ENCODE results near the gene FGF18. TPM values are rescaled to one million over a fixed set of nuclear protein-coding genes. Genes with fewer than 3 reads are reported as not detected.
"Not testable (repeated sequence)": the region's sequence is repeated elsewhere in the genome, so short reads cannot be mapped to it uniquely, and the experiment has no call there.

FGF18 gene
- total RNA-seq, 3 donors from 2014 or later, result 0.37 to 1.3 (median 1.0) TPM

- H3K27me3 Mint-ChIP-seq (ENCODE audit: low read depth), result peaks cover 3% of the 10 kb centered on the region
- H3K4me1 Mint-ChIP-seq (ENCODE audit: low read depth), result peaks cover 59% of the 10 kb centered on the region
- peaks cover 70% of the 10 kb centered on the region for H3K36me3 Mint-ChIP-seq (ENCODE audit: insufficient read depth)
- ATAC-seq (no peak), DNase-seq (no peak)
- H3K9me3 Mint-ChIP-seq, result no peaks in the 10 kb centered on the region
- peak overlapping the region; percentile 99 for H3K4me3 Mint-ChIP-seq
Measured at GRCh38 chr5:171391996-171392577, 27.4 kb upstream of the FGF18 start.

GRCh38 chr5:171392585-171393159, 26.8 kb upstream of the FGF18 start:
- Mint-ChIP-seq H3K9me3 (no peaks in the 10 kb centered on the region), H3K4me3 (peak overlapping the region; percentile 99), H3K36me3 (ENCODE audit: insufficient read depth) (peaks cover 75% of the 10 kb centered on the region), H3K4me1 (ENCODE audit: low read depth) (peaks cover 61% of the 10 kb centered on the region), H3K27me3 (ENCODE audit: low read depth) (peaks cover 2% of the 10 kb centered on the region)
- ATAC-seq (no peak), DNase-seq (no peak)

- H3K4me3 Mint-ChIP-seq, result peak overlapping the region; percentile 51
- H3K9me3 Mint-ChIP-seq, result no peaks in the 10 kb centered on the region
Measured at GRCh38 chr5:171395042-171395441, 24.4 kb upstream of the FGF18 start.

GRCh38 chr5:171396583-171396982, 22.9 kb upstream of the FGF18 start:
- H3K9me3 Mint-ChIP-seq; ATAC-seq; DNase-seq; H3K27me3 Mint-ChIP-seq (ENCODE audit: low read depth): not testable (repeated sequence)
- H3K4me3 Mint-ChIP-seq, result peak overlapping the region; percentile 26
- H3K36me3 Mint-ChIP-seq (ENCODE audit: insufficient read depth), result peaks cover 72% of the 10 kb centered on the region
- peaks cover 60% of the 10 kb centered on the region for H3K4me1 Mint-ChIP-seq (ENCODE audit: low read depth)

More at GRCh38 chr5:171395042-171395441, 24.4 kb upstream of the FGF18 start:
- Mint-ChIP-seq H3K36me3 (ENCODE audit: insufficient read depth) (peaks cover 70% of the 10 kb centered on the region), H3K4me1 (ENCODE audit: low read depth) (peaks cover 70% of the 10 kb centered on the region), H3K27me3 (ENCODE audit: low read depth) (no peaks in the 10 kb centered on the region)
- ATAC-seq, result no peak
- no peak for DNase-seq

DNA sequence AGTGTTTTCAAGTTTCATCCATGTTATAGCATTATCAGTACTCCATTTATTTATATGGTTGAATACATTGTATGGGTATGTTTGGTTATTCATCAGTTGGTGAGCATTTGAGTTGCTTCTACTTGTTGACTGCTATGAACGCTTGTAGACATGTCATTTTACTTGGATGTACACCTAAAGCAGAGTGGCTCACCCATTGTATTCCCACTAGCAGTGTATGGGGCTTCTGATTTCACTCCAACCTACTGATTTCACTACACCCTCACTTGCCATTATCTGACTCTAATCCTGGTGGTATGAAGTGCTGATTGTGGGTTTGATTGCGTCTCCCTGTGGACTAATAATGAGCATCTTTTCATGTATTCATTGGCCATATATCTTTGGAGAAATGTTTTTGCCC, 22.3 kb upstream of the FGF18 start:
- ATAC-seq, result peak; percentile 2 to 11
- H3K36me3 Mint-ChIP-seq (ENCODE audit: insufficient read depth), result peaks cover 72% of the 10 kb centered on the region
- H3K4me3 Mint-ChIP-seq, result peak overlapping the region; percentile 17
- no peaks in the 10 kb centered on the region for H3K9me3 Mint-ChIP-seq
- no peaks in the 10 kb centered on the region for H3K27me3 Mint-ChIP-seq (ENCODE audit: low read depth)
- no peak for DNase-seq
- peaks cover 58% of the 10 kb centered on the region for H3K4me1 Mint-ChIP-seq (ENCODE audit: low read depth)

DNA sequence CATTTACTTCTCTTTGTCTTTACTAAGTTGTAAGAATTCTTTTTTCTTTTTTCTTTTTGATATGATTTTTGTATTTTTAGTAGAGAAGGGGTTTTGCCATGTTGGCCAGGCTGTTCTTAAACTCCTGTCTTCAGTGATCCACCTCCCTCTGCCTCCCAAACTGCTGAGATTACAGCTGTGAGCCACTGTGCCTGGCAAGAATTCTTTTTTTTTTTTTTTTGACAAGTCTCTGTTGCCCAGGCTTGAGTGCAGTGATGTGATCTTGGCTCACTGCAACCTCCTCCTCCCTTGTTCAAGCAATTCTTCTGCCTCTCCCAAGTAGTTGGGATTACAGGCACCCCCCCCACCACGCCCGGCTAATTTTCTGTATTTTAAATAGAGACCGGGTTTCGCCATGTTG, 21.8 kb upstream of the FGF18 start:
- H3K4me3 Mint-ChIP-seq, result peak overlapping the region; percentile 17
- peaks cover 69% of the 10 kb centered on the region for H3K36me3 Mint-ChIP-seq (ENCODE audit: insufficient read depth)
- no peaks in the 10 kb centered on the region for H3K9me3 Mint-ChIP-seq
- H3K4me1 Mint-ChIP-seq (ENCODE audit: low read depth), result peaks cover 56% of the 10 kb centered on the region
- no peaks in the 10 kb centered on the region for H3K27me3 Mint-ChIP-seq (ENCODE audit: low read depth)
- no peak for DNase-seq
- no peak for ATAC-seq

DNA sequence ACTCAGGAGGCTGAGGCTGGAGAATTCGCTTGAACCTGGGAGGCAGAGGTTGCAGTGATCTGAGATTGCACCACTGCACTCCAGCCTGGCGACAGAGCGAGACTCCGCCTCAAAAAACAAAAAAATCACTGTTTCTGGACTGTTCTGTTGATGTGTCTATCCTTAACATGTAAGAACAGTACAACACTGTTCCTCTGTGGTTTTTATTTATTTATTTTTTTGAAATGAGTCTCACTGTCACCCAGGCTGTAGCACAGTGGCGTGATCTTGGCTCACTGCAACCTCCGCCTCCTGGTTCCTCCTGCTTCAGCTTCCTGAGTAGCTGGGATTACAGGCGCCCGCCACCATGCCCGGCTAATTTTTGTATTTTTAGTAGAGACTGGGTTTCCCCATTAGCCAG, 20.8 kb upstream of the FGF18 start:
- peak; percentile 5 to 15 for ATAC-seq
- not testable (repeated sequence) for H3K4me3 Mint-ChIP-seq; DNase-seq; H3K9me3 Mint-ChIP-seq; H3K27me3 Mint-ChIP-seq (ENCODE audit: low read depth)
- Mint-ChIP-seq H3K36me3 (ENCODE audit: insufficient read depth) (peaks cover 60% of the 10 kb centered on the region), H3K4me1 (ENCODE audit: low read depth) (peaks cover 47% of the 10 kb centered on the region)

DNA sequence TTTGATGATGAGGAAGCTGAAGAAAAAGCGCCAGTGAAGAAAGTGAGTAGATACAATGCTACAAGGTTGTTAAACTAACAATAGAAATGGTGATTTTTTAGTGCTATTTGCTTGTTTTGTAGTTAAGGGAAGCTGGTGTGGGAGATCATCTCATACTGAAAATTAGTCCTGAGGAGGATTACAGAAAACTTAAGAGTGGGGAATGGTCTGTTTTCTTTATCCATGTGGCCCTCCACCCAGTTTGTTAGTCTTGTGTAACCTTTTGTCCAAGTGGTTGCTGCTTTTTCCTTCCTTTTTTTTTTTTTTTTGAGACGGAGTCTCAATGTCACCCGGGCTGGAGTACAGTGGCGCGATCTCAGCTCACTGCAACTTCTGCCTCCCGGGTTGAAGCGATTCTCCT, 19.3 kb upstream of the FGF18 start:
- ATAC-seq, result no peak
- Mint-ChIP-seq H3K27me3 (ENCODE audit: low read depth) (no peaks in the 10 kb centered on the region), H3K36me3 (ENCODE audit: insufficient read depth) (peaks cover 56% of the 10 kb centered on the region), H3K9me3 (no peaks in the 10 kb centered on the region), H3K4me1 (ENCODE audit: low read depth) (peaks cover 44% of the 10 kb centered on the region), H3K4me3 (peak overlapping the region; percentile 54)
- DNase-seq, result no peak

DNA sequence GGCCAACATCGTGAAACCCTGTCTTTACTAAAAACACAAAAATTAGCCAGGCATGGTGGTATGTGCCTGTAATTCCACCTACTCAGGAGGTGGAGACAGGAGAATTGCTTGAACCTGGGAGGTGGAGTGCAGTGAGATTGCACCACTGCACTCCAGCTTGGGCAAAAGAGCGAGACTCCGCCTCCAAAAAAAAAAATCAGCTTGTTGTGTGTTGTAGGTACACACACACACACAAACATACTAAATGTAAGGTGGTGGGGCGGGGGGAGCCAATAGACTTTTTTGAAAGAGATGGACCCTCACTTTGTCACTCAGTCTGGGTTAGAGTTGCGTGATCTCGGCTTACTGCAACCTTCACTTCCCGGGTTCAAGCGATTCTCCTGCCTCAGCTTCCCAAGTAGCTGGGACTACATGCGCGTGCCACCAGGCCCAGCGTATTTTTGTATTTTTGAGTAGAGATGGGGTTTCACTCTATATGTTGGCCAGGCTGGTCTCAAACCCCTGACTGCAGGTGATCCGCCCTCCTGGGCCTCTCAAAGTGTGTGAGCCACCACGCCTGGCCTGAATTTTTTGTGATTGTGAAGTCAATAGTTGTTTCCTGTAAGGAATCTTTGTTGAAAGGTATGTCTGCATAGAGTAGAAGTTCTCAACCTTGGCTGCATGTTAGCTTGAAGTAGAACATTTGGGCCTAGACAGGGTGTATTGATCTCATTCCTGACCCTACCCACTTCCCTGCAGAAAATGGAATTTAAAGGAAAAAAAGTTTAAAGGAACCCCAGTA, 18.1 kb upstream of the FGF18 start:
- ATAC-seq (peak in 1 of 2 donors; percentile 2), DNase-seq (no peak)
- no peak overlapping the region for H3K4me3 Mint-ChIP-seq
- peaks cover 61% of the 10 kb centered on the region for H3K36me3 Mint-ChIP-seq (ENCODE audit: insufficient read depth)
- peaks cover 44% of the 10 kb centered on the region for H3K4me1 Mint-ChIP-seq (ENCODE audit: low read depth)
- H3K9me3 Mint-ChIP-seq, result no peaks in the 10 kb centered on the region
- no peaks in the 10 kb centered on the region for H3K27me3 Mint-ChIP-seq (ENCODE audit: low read depth)

GRCh38 chr5:171402751-171403150, 16.7 kb upstream of the FGF18 start:
- Mint-ChIP-seq H3K36me3 (ENCODE audit: insufficient read depth) (peaks cover 62% of the 10 kb centered on the region), H3K4me1 (ENCODE audit: low read depth) (peaks cover 42% of the 10 kb centered on the region)
- DNase-seq; H3K4me3 Mint-ChIP-seq; H3K9me3 Mint-ChIP-seq; H3K27me3 Mint-ChIP-seq (ENCODE audit: low read depth); ATAC-seq: not testable (repeated sequence)

DNA sequence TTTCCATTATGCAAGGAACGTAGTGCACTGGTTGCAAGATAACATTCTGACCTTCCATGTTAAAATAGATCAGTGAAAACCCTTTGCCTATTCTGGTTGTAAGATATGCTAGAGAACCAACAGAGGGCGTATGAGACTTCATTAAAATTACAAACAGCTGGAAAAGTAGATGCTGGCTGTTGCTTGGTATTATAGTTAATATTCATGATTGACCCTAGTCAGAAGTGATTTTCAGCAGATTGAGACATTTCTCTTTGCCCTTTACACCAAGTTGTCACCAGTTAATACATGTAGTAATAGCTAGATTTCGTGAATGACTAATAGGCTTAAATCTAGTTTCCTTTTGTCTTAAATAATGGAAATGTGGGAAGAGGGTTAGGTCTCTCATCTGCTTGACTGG, 13.8 kb upstream of the FGF18 start:
- ATAC-seq (peak in 1 of 2 donors; percentile 6), DNase-seq (no peak)
- no peaks in the 10 kb centered on the region for H3K9me3 Mint-ChIP-seq
- H3K27me3 Mint-ChIP-seq (ENCODE audit: low read depth), result no peaks in the 10 kb centered on the region
- H3K36me3 Mint-ChIP-seq (ENCODE audit: insufficient read depth), result peaks cover 63% of the 10 kb centered on the region
- H3K4me3 Mint-ChIP-seq, result no peak overlapping the region
- peaks cover 39% of the 10 kb centered on the region for H3K4me1 Mint-ChIP-seq (ENCODE audit: low read depth)

GRCh38 chr5:171407234-171407633, 12.2 kb upstream of the FGF18 start:
- no peak for DNase-seq
- ATAC-seq, result no peak
- Mint-ChIP-seq H3K9me3 (no peaks in the 10 kb centered on the region), H3K27me3 (ENCODE audit: low read depth) (no peaks in the 10 kb centered on the region), H3K36me3 (ENCODE audit: insufficient read depth) (peaks cover 63% of the 10 kb centered on the region), H3K4me1 (ENCODE audit: low read depth) (peaks cover 35% of the 10 kb centered on the region), H3K4me3 (no peak overlapping the region)

DNA sequence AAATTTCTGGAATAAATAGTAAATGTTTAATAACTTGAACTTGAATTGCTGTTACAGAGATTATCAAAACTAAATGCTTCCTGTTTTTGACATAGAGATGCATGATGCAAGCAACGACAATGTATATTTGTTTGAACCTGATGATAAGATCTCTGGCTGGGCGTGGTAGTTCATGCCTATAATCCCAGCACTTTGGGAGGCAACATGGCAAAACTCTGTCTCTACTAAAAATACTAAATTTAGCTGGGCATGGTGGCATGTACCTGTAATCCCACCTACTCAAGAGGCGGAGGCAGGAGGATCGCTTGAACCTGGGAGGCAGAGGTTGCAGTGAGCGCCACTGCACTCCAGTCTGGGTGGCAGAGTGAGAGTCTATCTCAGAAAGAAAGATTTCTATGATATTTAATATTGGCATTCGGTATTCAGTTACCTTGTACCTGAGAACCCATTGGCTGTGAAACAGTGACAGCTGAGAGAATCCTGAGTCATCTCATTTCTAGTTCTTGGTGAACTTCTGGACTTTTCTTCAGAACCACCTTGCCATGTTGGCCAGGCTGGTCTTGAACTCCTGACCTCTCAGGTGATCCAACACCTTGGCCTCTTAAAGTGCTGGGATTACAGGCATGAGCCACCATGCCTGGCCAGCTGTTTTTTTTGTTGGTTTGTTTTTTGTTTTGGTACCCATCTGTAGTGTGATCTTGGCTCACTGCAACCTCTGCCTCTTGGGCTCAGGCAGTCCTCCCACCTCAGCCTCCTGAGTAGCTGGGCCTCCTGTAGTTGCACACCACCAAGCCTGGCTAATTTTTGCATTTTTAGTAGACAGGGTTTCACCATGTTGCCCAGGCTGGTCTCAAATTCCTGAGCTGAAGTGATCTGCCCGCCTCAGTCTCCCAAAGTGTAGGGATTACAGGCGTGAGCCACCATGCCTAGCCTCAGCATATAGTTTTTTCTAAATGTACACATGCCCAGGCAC, 10.0 kb upstream of the FGF18 start:
- H3K4me1 Mint-ChIP-seq (ENCODE audit: low read depth), result peaks cover 33% of the 10 kb centered on the region
- ATAC-seq, result no peak
- H3K27me3 Mint-ChIP-seq (ENCODE audit: low read depth), result no peaks in the 10 kb centered on the region
- peaks cover 70% of the 10 kb centered on the region for H3K36me3 Mint-ChIP-seq (ENCODE audit: insufficient read depth)
- H3K9me3 Mint-ChIP-seq, result no peaks in the 10 kb centered on the region
- no peak for DNase-seq
- H3K4me3 Mint-ChIP-seq, result no peak overlapping the region

DNA sequence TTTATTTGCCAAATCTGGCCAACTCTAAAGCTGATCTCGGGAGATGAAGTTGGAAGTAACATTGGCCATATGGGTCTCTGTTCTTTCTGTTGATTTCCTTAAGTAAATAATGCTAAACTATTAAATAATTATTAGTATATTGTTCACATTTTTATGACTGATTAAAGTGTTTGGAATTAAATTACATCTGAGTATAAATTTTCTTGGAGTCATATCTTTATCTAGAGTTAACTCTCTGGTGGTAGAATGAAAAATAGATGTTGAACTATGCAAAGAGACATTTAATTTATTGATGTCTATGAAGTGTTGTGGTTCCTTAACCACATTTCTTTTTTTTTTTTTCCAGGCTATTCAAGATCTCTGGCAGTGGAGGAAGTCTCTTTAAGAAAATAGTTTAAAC, 9.3 kb upstream of the FGF18 start:
- Mint-ChIP-seq H3K4me3 (no peak overlapping the region), H3K4me1 (ENCODE audit: low read depth) (peaks cover 33% of the 10 kb centered on the region), H3K36me3 (ENCODE audit: insufficient read depth) (peaks cover 70% of the 10 kb centered on the region), H3K27me3 (ENCODE audit: low read depth) (no peaks in the 10 kb centered on the region), H3K9me3 (no peaks in the 10 kb centered on the region)
- DNase-seq (no peak), ATAC-seq (no peak)

Measured in activated T-cell treated with anti-CD3 and anti-CD28 coated beads, Interleukin-2, amount 50 U/mL, for 4 hours (primary cell).